OCI-LY7 (cell line): ENCODE data around the gene NCOR2.

ENCODE experiments used
- CTCF ChIP-seq: fragments of 200-600 bp; sonication (generic); conservative IDR thresholded peaks from 2 replicates; pipeline ENCODE4 v1.5.1; 2014; ENCODE audit warnings: mild to moderate bottlenecking, antibody characterized with exemption, low read length, moderate library complexity, mixed read lengths
- EZH2phosphoT487 ChIP-seq: fragments of 200-600 bp; sonication (generic); IDR thresholded peaks from 2 replicates; pipeline ENCODE4 v1.6.1; 2018; ENCODE audit warnings: low read depth, borderline replicate concordance, mild to moderate bottlenecking, mixed run types, antibody characterized with exemption, low read length, moderate library complexity, mixed read lengths

DNA sequence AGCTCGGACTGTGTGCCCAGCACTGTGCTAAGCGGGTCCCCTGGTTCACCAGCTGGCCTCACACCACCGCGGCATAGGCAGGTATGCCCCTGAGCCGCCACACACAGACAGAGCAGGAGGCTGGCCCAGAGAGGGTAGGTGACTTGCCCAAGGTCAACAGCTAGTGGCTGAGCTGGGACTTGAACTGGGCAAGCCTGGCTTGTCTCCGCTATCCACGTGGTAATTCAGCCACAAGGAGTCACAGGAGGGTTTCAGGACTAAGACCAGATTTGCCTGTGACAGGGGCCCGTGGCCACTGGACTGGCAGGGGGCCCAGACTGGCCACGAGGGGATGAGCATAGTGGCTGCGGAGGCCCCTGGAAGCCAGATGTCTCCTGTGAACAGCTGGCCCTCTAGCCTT is 47.7 kb downstream of the NCOR2 start:
- no peak for TF ChIP-seq CTCF
- no peak for TF ChIP-seq EZH2phosphoT487
